SK-N-SH treated with all-trans-retinoic acid at 6 μM for 48 hours (cell line): ENCODE results near the gene DOCK2.
"Not testable (repeated sequence)": the region's sequence is repeated elsewhere in the genome, so short reads cannot be mapped to it uniquely, and the experiment has no call there.

ENCODE experiments used
- ESRRG ChIP-seq: fragments of 250-450 bp; sonication (Bioruptor Pico); IDR thresholded peaks from 2 replicates; pipeline ENCODE4 v1.6.1; 2021; ENCODE audit warnings: mild to moderate bottlenecking
- PPARA ChIP-seq: fragments of 250-450 bp; sonication (Bioruptor Pico); IDR thresholded peaks from 2 replicates; pipeline ENCODE4 v1.5.0; 2020; ENCODE audit warnings: mild to moderate bottlenecking, borderline replicate concordance
- SNAI2 ChIP-seq: fragments of 250-450 bp; sonication (Bioruptor Pico); IDR thresholded peaks from 2 replicates; pipeline ENCODE4 v1.5.0; 2020; ENCODE audit warnings: mild to moderate bottlenecking, moderate library complexity

- TF ChIP-seq SNAI2 (CRISPR knock-in tag); ESRRG; PPARA (CRISPR knock-in tag): not testable (repeated sequence)
These were observed 25.4 kb downstream of the DOCK2 start for GRCh38 chr5:169662451-169662850.
